Ishikawa (cell line): ENCODE measurements around the gene ACMSD.

Experiments
- CEBPB ChIP-seq: IDR thresholded peaks from 2 replicates; pipeline ENCODE4 v1.6.1; 2012
- CREB1 ChIP-seq: IDR thresholded peaks from 2 replicates; pipeline ENCODE4 v1.6.1; 2012; ENCODE audit warnings: low read depth
- EGR1 ChIP-seq: IDR thresholded peaks from 2 replicates; pipeline ENCODE4 v1.6.1; 2012
- EP300 ChIP-seq: IDR thresholded peaks from 2 replicates; pipeline ENCODE4 v1.6.1; 2012; ENCODE audit warnings: borderline replicate concordance
- FOXM1 ChIP-seq: IDR thresholded peaks from 2 replicates; pipeline ENCODE4 v1.6.1; 2012; ENCODE audit warnings: low read depth, borderline replicate concordance
- MAX ChIP-seq: IDR thresholded peaks from 2 replicates; pipeline ENCODE4 v1.6.1; 2012
- NFIC ChIP-seq: IDR thresholded peaks from 2 replicates; pipeline ENCODE4 v1.6.1; 2012
- RAD21 ChIP-seq: IDR thresholded peaks from 2 replicates; pipeline ENCODE4 v1.6.1; 2012; ENCODE audit warnings: low read depth
- REST ChIP-seq: IDR thresholded peaks from 2 replicates; pipeline ENCODE4 v1.6.1; 2012; ENCODE audit warnings: low read depth, mild to moderate bottlenecking
- TAF1 ChIP-seq: IDR thresholded peaks from 2 replicates; pipeline ENCODE4 v1.6.1; 2012; ENCODE audit warnings: low read depth, mild to moderate bottlenecking
- TCF12 ChIP-seq: IDR thresholded peaks from 2 replicates; pipeline ENCODE4 v1.6.1; 2012; ENCODE audit warnings: low read depth
- TEAD4 ChIP-seq: IDR thresholded peaks from 2 replicates; pipeline ENCODE4 v1.6.1; 2012
- USF1 ChIP-seq: IDR thresholded peaks from 2 replicates; pipeline ENCODE4 v1.6.1; 2012
- YY1 ChIP-seq: IDR thresholded peaks from 2 replicates; pipeline ENCODE4 v1.6.1; 2012; ENCODE audit warnings: low read depth
- ZBTB7A ChIP-seq: IDR thresholded peaks from 2 replicates; pipeline ENCODE4 v1.6.1; 2012; ENCODE audit warnings: low read depth

The ACMSD gene

GRCh38 chr2:134946073-134946472 is 107.7 kb downstream of the ACMSD start:
- TF ChIP-seq REST (no peak), TEAD4 (no peak), CEBPB (no peak), YY1 (no peak), RAD21 (no peak), EP300 (no peak), ZBTB7A (no peak), CREB1 (no peak), MAX (no peak), NFIC (no peak), TAF1 (no peak), USF1 (no peak), EGR1 (no peak), FOXM1 (no peak), TCF12 (no peak)

- TF ChIP-seq MAX, result no peak
- TF ChIP-seq ZBTB7A, result no peak
Observed at GRCh38 chr2:134949981-134950708, 111.7 kb downstream of the ACMSD start.

GRCh38 chr2:134950886-134951285 is 112.5 kb downstream of the ACMSD start:
- TF ChIP-seq TEAD4, result no peak
- no peak for TF ChIP-seq YY1
- no peak for TF ChIP-seq TCF12
